K562 (cell line): ENCODE measurements around the gene NACC1. TPM values are rescaled to one million over a fixed set of nuclear protein-coding genes. Genes with fewer than 3 reads are reported as not detected.
A peak's percentile ranks its signal among the peaks of the same experiment; 100 is the strongest.

Experiments used
- ATAC-seq: fragments of 200-7000 bp; cut with Tn5 transposase; 3 replicates; pipeline ENCODE4 v1.9.1; 2020; ENCODE audit warnings: moderate library complexity
- BruUV-seq: library from RNA; stranded (reverse); fragments of 400-500 nt; replicated peaks from 2 replicates; lab custom pipeline; 2021; lab: Mats Ljungman, UMichigan
- CTCF ChIA-PET: fragments of 300-600 bp; formaldehyde crosslinking; extraction: SDS; loops from one replicate; lab custom pipeline; 2021; ENCODE audit warnings: low intra/inter-chr PET ratio; lab: Yijun Ruan, JAX
- POLR2A ChIA-PET: fragments of 300-600, 350-650 bp; sonication (Branson Sonifier 250); formaldehyde crosslinking; extraction: SDS; loops from one replicate; lab custom pipeline; 2021; ENCODE audit warnings: antibody characterized with exemption, inconsistent platforms; lab: Yijun Ruan, JAX
- DNase-seq, 4 experiments: peaks; one replicate each; pipeline versions ENCODE4 v3.0.0 to v3.0.0-alpha.2; 2011 to 2018; ENCODE audit warnings: low spot score in 3 of 4, mixed read lengths in 3 of 4; ENCODE audit errors: extremely low read depth in 1 of 4
- FAIRE-seq: peaks from 2 replicates; lab custom pipeline; 2011; peaks lifted over from hg19 to GRCh38; lab: Jason Lieb, UNC
- H2AFZ ChIP-seq: 2 replicates; pipeline ENCODE4 v1.6.0; 2011; ENCODE audit warnings: low read depth, low read length, control low read depth, inconsistent platforms
- H3K27ac ChIP-seq: fragments of 200-600 bp; 3 replicates; pipeline ENCODE4 v1.8.0; 2011; ENCODE audit warnings: low read depth, mild to moderate bottlenecking, control low read depth, inconsistent platforms, low read length, moderate library complexity, mixed read lengths; ENCODE audit errors: extremely low read depth
- H3K27me3 ChIP-seq, 2 experiments: fragments of 300-600 bp in 1 of 2; 2 replicates in 1 of 2; 3 replicates in 1 of 2; pipeline versions ENCODE4 v1.6.0 to v1.8.0; 2011; ENCODE audit warnings: inconsistent platforms in 2 of 2, low read length in 2 of 2, mild to moderate bottlenecking in 1 of 2, mixed read lengths in 1 of 2, moderate library complexity in 1 of 2; ENCODE audit not compliant: control insufficient read depth in 2 of 2, insufficient read depth in 2 of 2
- H3K36me3 ChIP-seq: fragments of 300-600 bp; 3 replicates; pipeline ENCODE4 v1.8.0; 2011; ENCODE audit warnings: mild to moderate bottlenecking, low read length, inconsistent platforms; ENCODE audit not compliant: control insufficient read depth, insufficient read depth
- H3K4me1 ChIP-seq, 2 experiments: fragments of 200-600 bp in 1 of 2; replicated peaks in 1 of 2; 2 replicates in 1 of 2; 3 replicates in 1 of 2; pipeline versions ENCODE4 v1.5.1 to v1.8.0; 2011; ENCODE audit warnings: inconsistent platforms in 2 of 2, low read length in 2 of 2, mild to moderate bottlenecking in 1 of 2, mixed read lengths in 1 of 2, moderate library complexity in 1 of 2; ENCODE audit not compliant: control insufficient read depth in 2 of 2, insufficient read depth in 2 of 2
- H3K4me2 ChIP-seq: 2 replicates; pipeline ENCODE4 v1.6.1; 2011; ENCODE audit warnings: low read length, control low read depth, inconsistent platforms, mixed read lengths; ENCODE audit not compliant: insufficient read depth
- H3K4me3 ChIP-seq: fragments of 200-600 bp; sonication (generic), shearing (Covaris generic); 2 replicates; pipeline ENCODE4 v1.5.1; 2016; ENCODE audit warnings: control low read depth, inconsistent platforms
- H3K79me2 ChIP-seq: fragments of 200-600 bp; 3 replicates; pipeline ENCODE4 v1.8.0; 2011; ENCODE audit warnings: low read length, inconsistent platforms; ENCODE audit not compliant: control insufficient read depth, insufficient read depth
- H3K9ac ChIP-seq, 2 experiments: 2 replicates each; pipeline versions ENCODE4 v1.6.0 to v1.6.1; 2011; ENCODE audit warnings: low read depth in 2 of 2, low read length in 2 of 2, control low read depth in 1 of 2, inconsistent platforms in 1 of 2, mild to moderate bottlenecking in 1 of 2, mixed read lengths in 1 of 2; ENCODE audit not compliant: insufficient read depth in 1 of 2
- H3K9me1 ChIP-seq: one replicate; pipeline ENCODE4 v1.6.0; 2011; ENCODE audit warnings: inconsistent platforms, mild to moderate bottlenecking, low read length, moderate library complexity; ENCODE audit not compliant: control insufficient read depth, insufficient read depth
- H3K9me3 ChIP-seq: replicated peaks from 2 replicates; pipeline ENCODE4 v1.5.1; 2011; ENCODE audit warnings: low read depth, low read length, inconsistent platforms; ENCODE audit not compliant: control insufficient read depth, insufficient read depth
- H4K20me1 ChIP-seq: replicated peaks from 2 replicates; pipeline ENCODE4 v1.6.1; 2011; ENCODE audit warnings: low read length, inconsistent platforms, mixed read lengths; ENCODE audit not compliant: control insufficient read depth, insufficient read depth
- ATF2 ChIP-seq: sonication (generic); formaldehyde crosslinking; IDR thresholded peaks from 2 replicates; pipeline ENCODE4 v1.8.1; 2022; ENCODE audit warnings: missing genetic modification reagents
- ESRRA ChIP-seq: fragments of 450-650 bp; IDR thresholded peaks from 2 replicates; pipeline ENCODE4 v1.6.1; 2014; ENCODE audit warnings: low read depth, mild to moderate bottlenecking, moderate library complexity, borderline replicate concordance
- GATA2 ChIP-seq: sonication (generic); formaldehyde crosslinking; IDR thresholded peaks from 2 replicates; pipeline ENCODE4 v1.4.0; 2020; ENCODE audit warnings: mild to moderate bottlenecking, missing genetic modification reagents
- NONO ChIP-seq, 2 experiments: fragments of 200-400 bp in 1 of 2; fragments of 450-650 bp in 1 of 2; formaldehyde crosslinking in 1 of 2; IDR thresholded peaks; 2 replicates each; pipeline ENCODE4 v1.6.1; 2017; ENCODE audit warnings: low read depth in 2 of 2, mild to moderate bottlenecking in 2 of 2, moderate library complexity in 2 of 2, low read length in 1 of 2
- POLR2G ChIP-seq: fragments of 200-400 bp; formaldehyde crosslinking; IDR thresholded peaks from 2 replicates; pipeline ENCODE4 v1.6.1; 2017; ENCODE audit warnings: low read depth, mild to moderate bottlenecking, antibody characterized with exemption, low read length, moderate library complexity
- RBFOX2 ChIP-seq: fragments of 200-400 bp; formaldehyde crosslinking; IDR thresholded peaks from 2 replicates; pipeline ENCODE4 v1.6.1; 2017; ENCODE audit warnings: low read depth, mild to moderate bottlenecking, low read length, moderate library complexity
- STAT5A ChIP-seq: IDR thresholded peaks from 2 replicates; pipeline ENCODE4 v1.6.1; 2012; ENCODE audit warnings: low read length, inconsistent platforms, borderline replicate concordance
- ZNF174 ChIP-seq: fragments of 250-450 bp; sonication (Bioruptor Pico); IDR thresholded peaks from 2 replicates; pipeline ENCODE4 v1.4.0; 2020; ENCODE audit warnings: mild to moderate bottlenecking
- WGBS: fragments of 100-300 bp; shearing (Covaris generic); methylation state at CpG from one replicate; pipeline ENCODE4 v1.1.6; 2016; ENCODE audit warnings: low coverage, mixed read lengths; ENCODE audit not compliant: insufficient coverage; ENCODE audit errors: missing lambda C conversion rate; 5-methylcytosine and 5-hydroxymethylcytosine counted together
- in situ Hi-C: fragments of 300-500 bp; cut with MboI; formaldehyde crosslinking; loops from 4 replicates; pipeline ENCODE4 v1.15.0; 2018; ENCODE audit warnings: inconsistent platforms, mixed read lengths
- intact Hi-C: fragments of 100-400 bp; cut with micrococcal nuclease; formaldehyde crosslinking; loops from 2 replicates; pipeline ENCODE4 v1.14.2; 2022
- polyA plus RNA-seq, 8 experiments: library from polyadenylated mRNA; depleted of rRNA in 4 of 8; stranded (reverse) in 5 of 8; unstranded in 3 of 8; fragments of >200 nt; fragmentation: Nextera tagmentation in 2 of 8; fragmentation: Illumina TruSeq in 1 of 8; extraction: Ambion mirVana in 2 of 8; extraction: Trizol in 1 of 8; gene quantifications; 2 replicates each; pipeline versions ENCODE4 v1.2.1 to v1.2.3, GENCODE V29; 2011 to 2014; ENCODE audit warnings: inconsistent platforms in 1 of 8, missing spikeins in 1 of 8
- total RNA-seq, 7 experiments: library from RNA; depleted of rRNA in 6 of 7; stranded (reverse); fragments of >200 nt in 6 of 7; fragmentation: Illumina TruSeq in 2 of 7; extraction: Trizol in 2 of 7; gene quantifications; 2 replicates each; pipeline versions ENCODE4 v1.2.1 to v1.2.3, GENCODE V29; 2011 to 2021; ENCODE audit warnings: low replicate concordance in 1 of 7

Gene NACC1
- total and polyA plus RNA-seq, 9 of the 15 experiments (the other 6 are each of a cell fraction or from before 2014, with no cell fraction given) = 0.04 to 96.6 (median 25.8) TPM

- DNase-seq (no peak), FAIRE-seq (no peak), ATAC-seq (peak; percentile 7; the same call in 2 of the 3 replicates)
- WGBS = 96% methylated on average over 6 of the region's 9 CpGs
- H3K4me3 ChIP-seq = no peak overlapping the region
- ChIA-PET POLR2A (interaction anchor here (0.5 to 3.1 kb wide), 11 partner anchors 9 to 1736 kb away, joined by 3 to 13 read pairs (median 4); partner anchors contain the start of genes IER2, NACC1 and STX10), CTCF (no interaction called here)
- H2AFZ ChIP-seq = no peak overlapping the region
- BruUV-seq = no TSS peak
- in situ Hi-C loops (no loop called here), intact Hi-C loops (no loop called here)
- peak; percentile 38; the same call in 1 of the 2 replicates for TF ChIP-seq RBFOX2
- no peak for TF ChIP-seq STAT5A
- no peak for TF ChIP-seq GATA2 (CRISPR knock-in tag)
- TF ChIP-seq ZNF174 (CRISPR knock-in tag) = no peak
- no peak for TF ChIP-seq ATF2 (CRISPR knock-in tag)
- peak; percentile 66 for TF ChIP-seq POLR2G
- TF ChIP-seq NONO (IDR thresholded peaks at IDR 0.05; ENCODE audit: low read depth in 2 of 2, low read length in 1 of 2) = no peak
- no peak for TF ChIP-seq ESRRA
- H3K9ac ChIP-seq = peak overlapping the region in 1 of 2 experiments; percentile 62; a peak in 2 of 4 replicates
- H3K27me3 ChIP-seq = no peaks in the 10 kb centered on the region
- no peaks in the 10 kb centered on the region for H3K9me3 ChIP-seq
- peaks cover 92% of the 10 kb centered on the region for H3K79me2 ChIP-seq
- peaks cover 48% of the 10 kb centered on the region for H4K20me1 ChIP-seq
- H3K9me1 ChIP-seq = no peaks in the 10 kb centered on the region
- H3K4me2 ChIP-seq = no peak overlapping the region
- H3K27ac ChIP-seq = no peak overlapping the region; the same call in 2 of the 3 replicates
- H3K36me3 ChIP-seq = peaks cover 82% of the 10 kb centered on the region
- H3K4me1 ChIP-seq = peaks cover 16 to 17% of the 10 kb centered on the region in 2 experiments
Measured at GRCh38 chr19:13129384-13129783, 11.3 kb downstream of the NACC1 start.
